ENCODE results near the gene RNF20. TPM values are rescaled to one million over a fixed set of nuclear protein-coding genes. Genes with fewer than 3 reads are reported as not detected.

Gene RNF20
- total and polyA plus RNA-seq, 12 donors = 13.2 to 64.4 (median 54.6) TPM

DNA sequence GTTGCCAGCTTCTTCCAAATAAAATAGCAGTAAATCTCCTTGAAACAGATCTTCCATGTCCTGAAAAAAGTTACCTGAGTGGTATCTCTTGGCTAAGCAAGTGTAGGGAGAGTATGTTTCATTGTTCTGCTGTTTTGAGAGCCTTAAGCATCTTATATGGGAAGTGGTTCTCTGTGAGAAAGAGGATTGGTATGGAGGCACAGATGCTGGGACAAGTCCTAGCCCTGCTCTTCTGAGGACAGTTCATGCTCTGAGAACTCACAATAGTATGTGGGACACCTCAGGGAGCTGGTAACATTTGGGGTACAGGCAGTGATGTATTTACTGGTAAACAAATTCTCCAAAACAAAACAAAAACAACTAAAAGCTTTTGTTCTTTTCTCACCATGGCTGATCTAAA is 59.1 kb downstream of the RNF20 start:
- ATAC-seq (no peak), DNase-seq (no peak)
- H3K36me3 ChIP-seq = no peaks in the 10 kb centered on the region
- no peaks in the 10 kb centered on the region for H3K4me1 ChIP-seq
- H3K27me3 ChIP-seq = peaks cover 0 to 7% (median 0%) of the 10 kb centered on the region in 7 donors
- intact Hi-C loops (cut with DNase I) = loop anchor here in 1 of 10 donors (10.0 kb wide), 1 partner anchor 62 kb away; no protein-coding TSS in a partner anchor
- no peak overlapping the region for H3K4me3 ChIP-seq
- H3K9me3 ChIP-seq = no peaks in the 10 kb centered on the region
- TF ChIP-seq, protein P1, sequence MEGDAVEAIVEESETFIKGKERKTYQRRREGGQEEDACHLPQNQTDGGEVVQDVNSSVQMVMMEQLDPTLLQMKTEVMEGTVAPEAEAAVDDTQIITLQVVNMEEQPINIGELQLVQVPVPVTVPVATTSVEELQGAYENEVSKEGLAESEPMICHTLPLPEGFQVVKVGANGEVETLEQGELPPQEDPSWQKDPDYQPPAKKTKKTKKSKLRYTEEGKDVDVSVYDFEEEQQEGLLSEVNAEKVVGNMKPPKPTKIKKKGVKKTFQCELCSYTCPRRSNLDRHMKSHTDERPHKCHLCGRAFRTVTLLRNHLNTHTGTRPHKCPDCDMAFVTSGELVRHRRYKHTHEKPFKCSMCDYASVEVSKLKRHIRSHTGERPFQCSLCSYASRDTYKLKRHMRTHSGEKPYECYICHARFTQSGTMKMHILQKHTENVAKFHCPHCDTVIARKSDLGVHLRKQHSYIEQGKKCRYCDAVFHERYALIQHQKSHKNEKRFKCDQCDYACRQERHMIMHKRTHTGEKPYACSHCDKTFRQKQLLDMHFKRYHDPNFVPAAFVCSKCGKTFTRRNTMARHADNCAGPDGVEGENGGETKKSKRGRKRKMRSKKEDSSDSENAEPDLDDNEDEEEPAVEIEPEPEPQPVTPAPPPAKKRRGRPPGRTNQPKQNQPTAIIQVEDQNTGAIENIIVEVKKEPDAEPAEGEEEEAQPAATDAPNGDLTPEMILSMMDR (IDR thresholded peaks at IDR 0.05) = no peak
- no peak overlapping the region for H3K27ac ChIP-seq

DNA sequence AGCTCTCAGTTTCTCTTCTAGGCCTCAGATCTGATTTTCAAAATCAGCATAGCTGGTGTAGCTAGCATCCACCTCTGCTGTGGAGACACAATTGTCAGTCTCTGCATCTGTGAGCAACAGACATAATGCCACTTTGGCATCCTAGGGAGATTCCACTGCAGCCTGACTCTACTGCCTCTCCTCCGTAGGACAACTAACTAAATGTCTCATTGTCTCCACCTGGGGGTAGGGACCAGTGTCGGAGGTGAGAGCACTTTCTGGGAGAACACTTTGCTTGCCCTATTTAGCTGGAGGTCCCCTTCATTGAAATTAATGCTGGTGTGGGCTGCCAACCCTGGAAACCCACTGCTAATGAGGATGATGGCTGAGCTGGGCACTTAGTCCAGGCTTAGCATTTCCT is 59.7 kb downstream of the RNF20 start:
- no peaks in the 10 kb centered on the region for H3K36me3 ChIP-seq
- ATAC-seq (no peak), DNase-seq (no peak)
- intact Hi-C loops (cut with DNase I) = loop anchor here in 1 of 10 donors (10.0 kb wide), 1 partner anchor 61 kb away; no protein-coding TSS in a partner anchor
- peaks cover 0 to 7% (median 0%) of the 10 kb centered on the region in 7 donors for H3K27me3 ChIP-seq
- no peaks in the 10 kb centered on the region for H3K4me1 ChIP-seq
- no peaks in the 10 kb centered on the region for H3K9me3 ChIP-seq
- H3K27ac ChIP-seq = no peak overlapping the region
- TF ChIP-seq, protein P1 (IDR thresholded peaks at IDR 0.05) = no peak
- 66 to 74% methylated on average over 2 of the region's 2 CpGs for WGBS, 2 donors
- no peak overlapping the region for H3K4me3 ChIP-seq

DNA sequence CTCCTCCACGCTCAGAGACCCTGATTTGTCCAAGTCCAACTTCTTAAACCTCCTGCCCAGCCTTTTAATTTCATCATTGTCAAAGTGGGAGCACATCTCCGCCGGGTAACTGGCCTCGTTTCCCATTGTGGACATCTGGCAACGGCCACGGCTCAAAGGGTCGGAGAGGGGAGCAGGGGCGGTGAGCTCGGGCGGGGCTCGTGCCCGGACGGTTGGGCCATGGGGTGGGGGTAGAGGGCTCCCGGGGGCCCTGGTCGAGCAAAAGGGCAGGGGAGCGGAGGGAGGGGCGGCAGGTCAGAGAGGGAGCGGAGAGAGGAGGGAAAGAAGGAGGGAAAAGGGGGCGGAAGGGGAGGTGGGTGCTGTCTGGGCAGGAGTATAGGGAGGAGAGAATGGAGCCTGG is 61.1 kb downstream of the RNF20 start, which contains the start of gene PPP3R2:
PPP3R2 (minus strand) TSS at position 174 of the 400 bp plus-strand sequence; CDS start at position 126, 48 bp downstream.
- ATAC-seq = peak in 1 of 8 donors; percentile 16
- intact Hi-C loops (cut with DNase I) = loop anchor here in 1 of 10 donors (10.0 kb wide), 1 partner anchor 60 kb away; no protein-coding TSS in a partner anchor

DNA sequence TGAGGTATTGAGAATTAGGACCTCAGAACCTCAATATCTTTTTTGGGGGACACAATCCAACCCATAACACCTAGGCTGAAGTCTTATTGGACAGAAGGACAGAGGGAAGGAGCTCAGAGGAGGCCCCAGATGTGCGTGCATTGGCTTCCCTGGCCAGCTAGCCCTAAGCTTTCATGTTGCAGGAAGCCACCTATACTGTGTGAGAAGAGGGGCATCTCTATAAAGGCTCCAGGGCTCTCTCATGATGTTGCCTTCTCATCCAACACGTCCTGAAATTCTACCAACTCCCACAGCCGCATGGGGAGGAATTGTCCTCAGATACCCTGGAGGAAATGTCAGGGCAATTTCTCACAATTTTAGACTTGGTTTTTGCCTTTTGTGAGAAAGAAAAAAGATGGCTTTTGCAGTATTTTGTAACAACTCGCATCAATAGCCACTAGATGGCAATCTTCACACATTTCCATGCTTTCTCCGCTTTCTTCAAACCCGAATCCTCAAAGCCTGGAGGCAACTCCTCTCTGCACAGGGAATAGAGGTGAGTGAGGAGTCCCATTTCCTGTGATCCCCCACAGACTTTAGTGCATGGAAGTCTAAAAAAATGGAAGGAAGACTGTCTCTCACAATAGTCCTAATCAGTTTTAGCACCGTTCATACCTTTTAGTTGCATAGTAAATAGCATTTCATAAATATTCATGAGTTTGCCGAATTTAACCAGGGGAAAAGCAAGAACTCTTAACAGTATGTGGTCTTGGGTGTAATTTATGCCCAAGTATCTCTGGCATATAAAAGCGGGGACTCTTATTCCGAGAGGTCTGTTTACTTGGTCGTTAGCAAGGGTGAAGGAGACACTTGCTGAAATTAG is 68.5 kb downstream of the RNF20 start:
- Histone ChIP-seq H3K27ac (no peak overlapping the region), H3K36me3 (no peaks in the 10 kb centered on the region), H3K9me3 (no peaks in the 10 kb centered on the region), H3K4me3 (no peak overlapping the region), H3K27me3 (peaks cover 0 to 34% (median 10%) of the 10 kb centered on the region in 7 donors), H3K4me1 (peaks cover 0 to 6% (median 0%) of the 10 kb centered on the region in 9 donors)
- TF ChIP-seq, protein P1 (IDR thresholded peaks at IDR 0.05) = peak; percentile 40 to 72 (median 65)
- peak in 4 of 8 donors; percentile 7 to 61 (median 48) for ATAC-seq
- WGBS, 2 donors = 17 to 24% methylated on average over 11 of the region's 11 CpGs
- intact Hi-C loops (cut with DNase I) = loop anchor here in 6 of 10 donors (5.0 to 10.0 kb wide), 3 partner anchors 113 to 135 kb away; partner anchors contain the start of gene GRIN3A (in 2 of the 6)
- DNase-seq = peak in 1 of 2 donors; percentile 16

More for the DNA sequence above, 61.1 kb downstream of the RNF20 start, which contains the start of gene PPP3R2:
- no peaks in the 10 kb centered on the region for H3K9me3 ChIP-seq
- peaks cover 0 to 14% (median 4%) of the 10 kb centered on the region in 7 donors for H3K27me3 ChIP-seq
- no peaks in the 10 kb centered on the region for H3K4me1 ChIP-seq
- WGBS, 2 donors = 93 to 94% methylated on average over 19 of the region's 19 CpGs
- no peak for DNase-seq
- no peak within 1 kb of the TSS for H3K27ac ChIP-seq
- no peaks in the 10 kb centered on the region for H3K36me3 ChIP-seq
- TF ChIP-seq, protein P1 (IDR thresholded peaks at IDR 0.05) = no peak
- H3K4me3 ChIP-seq = no peak within 1 kb of the TSS

All from heart right ventricle (tissue), 16 donors.